NCI-H146 (cell line): ENCODE results near the gene ATG4A.

Source experiments
- DNase-seq: peaks from one replicate; lab custom pipeline; 2025; lab: John Stamatoyannopoulos, UW

The ATG4A gene

DNA sequence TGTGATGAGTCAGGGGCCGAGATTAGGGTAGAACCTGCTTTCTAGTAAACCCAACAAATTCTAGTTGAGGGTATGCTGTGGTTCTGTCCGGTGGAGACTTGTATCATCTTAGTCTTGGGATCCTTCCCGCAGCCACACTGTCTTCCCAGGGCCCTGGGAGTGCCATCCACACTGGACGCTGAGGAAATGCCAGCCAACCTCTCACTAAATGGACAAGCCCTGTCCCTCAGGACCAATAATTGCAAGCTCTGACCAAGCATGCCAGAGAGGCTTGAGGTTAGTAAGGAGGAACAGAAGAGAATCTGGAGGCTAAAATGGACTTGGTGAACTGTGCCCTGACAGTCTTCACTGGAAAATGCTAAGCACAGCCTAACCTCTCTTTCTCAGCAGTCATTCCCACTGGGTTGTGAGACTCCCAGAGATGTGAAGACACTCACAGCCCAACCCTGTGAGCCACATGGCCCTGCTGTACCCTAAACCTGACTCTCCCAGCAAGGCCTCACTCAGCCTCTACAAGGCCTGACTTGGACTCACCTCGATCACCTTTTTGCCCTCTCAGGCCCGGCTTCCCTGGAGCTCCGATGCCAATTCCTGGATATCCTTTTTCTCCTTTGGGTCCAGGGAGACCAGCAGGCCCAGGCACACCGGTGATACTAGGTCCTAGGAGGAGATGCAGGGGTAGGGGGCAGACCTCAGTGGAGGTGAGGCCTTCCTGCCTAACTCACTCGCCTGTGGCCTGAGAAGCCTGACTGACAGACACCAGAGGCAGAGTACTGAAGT is 77.6 kb downstream of the ATG4A start:
- DNase-seq: no peak

- DNase-seq: no peak
These were observed 78.2 kb downstream of the ATG4A start for GRCh38 chrX:108169768-108170167.

- no peak for DNase-seq
These were observed 80.1 kb downstream of the ATG4A start for GRCh38 chrX:108171671-108172070.

GRCh38 chrX:108173874-108174273 is 82.3 kb downstream of the ATG4A start:
- no peak for DNase-seq

- DNase-seq: no peak
These were observed 86.0 kb downstream of the ATG4A start for GRCh38 chrX:108177351-108178142.

DNA sequence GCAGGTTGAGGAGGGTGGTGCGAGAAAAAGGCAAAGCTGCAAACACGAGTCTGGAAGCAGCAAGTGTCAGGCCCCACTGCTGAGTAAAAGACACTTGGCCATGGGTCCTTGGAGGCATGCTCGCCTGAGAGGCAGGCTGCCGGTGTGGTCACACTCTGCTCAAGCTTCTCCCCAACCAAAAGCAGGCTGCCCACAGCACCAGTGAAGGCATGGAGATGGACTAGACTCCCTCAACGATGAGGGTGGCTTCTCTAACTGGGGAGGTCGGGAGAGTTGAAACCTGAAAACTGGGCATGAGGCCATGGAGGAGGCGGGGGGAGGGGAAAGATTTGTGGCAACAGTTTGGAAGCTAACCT is 86.5 kb downstream of the ATG4A start:
- no peak for DNase-seq

DNA sequence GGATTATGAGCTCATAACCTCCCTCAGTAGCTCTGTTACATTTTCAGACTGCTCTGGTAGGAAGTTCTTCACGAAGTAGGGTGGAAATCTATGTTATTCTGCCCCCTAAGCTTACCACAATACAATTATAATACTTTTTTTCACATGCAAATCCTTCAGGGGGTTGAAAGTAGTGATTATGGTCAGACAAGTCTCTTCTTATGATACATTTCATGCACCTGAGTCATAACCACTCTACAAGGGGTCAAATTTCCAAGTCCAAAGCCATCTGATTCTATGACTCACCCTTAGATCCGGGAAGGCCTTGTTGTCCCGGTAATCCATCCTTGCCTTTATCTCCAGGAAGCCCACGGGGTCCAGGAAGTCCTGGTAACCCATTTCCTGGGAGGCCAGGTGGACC is 95.2 kb downstream of the ATG4A start:
- no peak for DNase-seq

DNA sequence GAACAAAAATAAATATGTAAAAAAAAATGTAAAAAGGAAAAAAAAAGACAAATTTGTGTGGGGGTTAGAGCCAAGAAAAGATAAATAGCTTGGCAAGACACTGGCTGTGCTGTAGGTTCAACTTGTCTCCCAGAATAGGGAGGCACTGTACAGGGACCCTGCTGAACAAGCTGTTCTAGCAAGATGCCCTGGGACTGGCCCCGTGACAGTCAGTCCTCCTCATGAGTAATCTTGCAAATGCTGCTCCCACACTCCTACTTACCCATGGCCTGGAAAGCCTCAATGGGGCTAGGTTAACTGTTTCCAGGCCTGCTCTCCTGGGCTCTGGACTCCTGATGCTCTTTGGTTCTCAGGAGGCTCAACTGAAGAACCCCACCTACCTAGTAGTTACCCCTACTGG is 106.8 kb downstream of the ATG4A start:
- no peak for DNase-seq

DNA sequence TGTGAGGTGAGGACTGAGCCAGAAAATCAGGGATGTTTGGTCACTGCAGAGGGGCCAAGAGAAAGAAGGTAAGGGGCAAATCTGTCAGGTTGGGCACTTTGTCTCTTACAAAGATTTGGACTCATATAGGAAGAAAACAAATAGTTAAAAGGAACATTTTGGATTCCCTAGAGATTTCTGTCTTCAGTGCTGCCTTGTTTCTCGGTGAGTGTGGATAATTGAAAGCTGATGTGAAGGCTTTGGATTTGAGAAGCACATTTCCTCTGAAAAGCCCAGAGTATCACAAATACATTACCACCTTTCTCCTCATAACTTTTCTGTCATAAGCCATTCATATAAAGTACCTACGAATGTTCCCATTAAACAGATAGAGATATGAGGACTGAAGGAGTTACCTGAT is 107.5 kb downstream of the ATG4A start:
- no peak for DNase-seq

DNA sequence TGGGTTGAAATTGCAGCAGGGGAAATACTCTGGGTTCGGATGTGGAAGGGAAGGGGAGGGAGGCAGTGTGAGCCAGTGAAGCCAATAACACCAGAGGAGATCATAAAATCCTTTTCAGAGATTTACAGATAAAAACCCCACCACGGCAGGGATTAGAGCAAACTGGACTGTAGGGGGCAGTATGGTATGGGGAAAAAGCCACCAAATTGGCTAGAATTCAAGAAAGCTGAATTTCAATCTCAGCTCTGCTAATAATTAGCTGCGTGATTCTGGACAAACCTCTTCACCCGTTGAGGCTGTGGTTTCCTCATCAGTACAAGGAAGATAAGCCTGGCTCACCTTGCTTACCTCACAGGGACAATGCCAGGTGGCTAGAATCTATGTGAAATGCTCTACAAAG is 108.1 kb downstream of the ATG4A start:
- peak; percentile 13 for DNase-seq

DNA sequence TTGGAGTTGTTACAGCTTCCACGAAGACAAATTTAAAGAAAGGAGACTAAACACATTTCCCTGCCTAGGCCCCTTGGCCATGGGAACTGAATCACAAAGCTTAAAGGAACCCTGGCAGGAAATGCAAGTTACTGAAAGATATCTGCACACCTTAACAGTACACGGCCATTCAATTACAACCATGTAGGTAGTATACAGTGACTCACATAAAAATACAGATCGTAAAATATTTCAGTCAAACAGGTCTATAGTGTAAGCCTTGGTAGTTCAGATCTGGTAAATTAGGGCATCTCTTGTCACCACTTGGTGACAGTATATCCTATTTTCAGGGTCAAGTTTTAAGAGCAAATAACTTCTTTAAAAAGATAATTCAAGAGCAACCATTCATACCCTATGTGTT is 112.0 kb downstream of the ATG4A start:
- no peak for DNase-seq
